ENCODE data around the gene CACNA1C. TPM values are rescaled to one million over a fixed set of nuclear protein-coding genes. Genes with fewer than 3 reads are reported as not detected.

The CACNA1C gene
- total RNA-seq, 4 donors from 2014 or later: 3.8 to 13.6 (median 5.7) TPM

DNA sequence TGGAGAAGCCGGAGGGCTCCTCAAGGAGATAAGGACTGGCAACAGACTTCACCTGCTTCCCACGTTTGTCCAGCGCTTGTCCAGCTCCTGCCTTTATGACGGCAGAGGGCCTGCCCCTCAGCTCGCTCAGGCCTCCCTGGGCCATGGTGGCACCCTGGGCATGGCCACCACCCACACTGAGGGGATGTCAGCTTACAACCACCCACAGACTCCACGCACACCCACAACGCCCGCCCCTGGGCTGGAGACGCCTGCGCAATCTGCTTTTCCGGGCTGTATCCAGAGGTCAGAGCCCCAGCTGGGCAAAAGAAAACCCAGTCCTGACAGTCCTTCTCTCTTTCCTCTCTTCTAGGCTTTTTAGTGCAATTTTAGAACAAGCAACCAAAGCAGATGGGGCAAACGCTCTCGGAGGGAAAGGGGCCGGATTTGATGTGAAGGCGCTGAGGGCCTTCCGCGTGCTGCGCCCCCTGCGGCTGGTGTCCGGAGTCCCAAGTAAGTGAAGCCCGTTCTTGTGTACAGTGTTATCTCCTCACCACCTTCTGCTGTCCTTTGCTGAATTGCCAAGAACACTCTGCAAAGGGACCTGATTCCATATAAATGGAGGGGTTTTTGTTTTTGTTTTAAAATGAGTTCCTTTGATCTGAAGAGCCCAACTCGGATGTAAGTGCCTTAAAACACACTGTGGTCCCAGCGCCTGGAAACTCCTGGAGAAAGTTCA, 404.6 kb downstream of the CACNA1C start:
- TF ChIP-seq, protein P1, sequence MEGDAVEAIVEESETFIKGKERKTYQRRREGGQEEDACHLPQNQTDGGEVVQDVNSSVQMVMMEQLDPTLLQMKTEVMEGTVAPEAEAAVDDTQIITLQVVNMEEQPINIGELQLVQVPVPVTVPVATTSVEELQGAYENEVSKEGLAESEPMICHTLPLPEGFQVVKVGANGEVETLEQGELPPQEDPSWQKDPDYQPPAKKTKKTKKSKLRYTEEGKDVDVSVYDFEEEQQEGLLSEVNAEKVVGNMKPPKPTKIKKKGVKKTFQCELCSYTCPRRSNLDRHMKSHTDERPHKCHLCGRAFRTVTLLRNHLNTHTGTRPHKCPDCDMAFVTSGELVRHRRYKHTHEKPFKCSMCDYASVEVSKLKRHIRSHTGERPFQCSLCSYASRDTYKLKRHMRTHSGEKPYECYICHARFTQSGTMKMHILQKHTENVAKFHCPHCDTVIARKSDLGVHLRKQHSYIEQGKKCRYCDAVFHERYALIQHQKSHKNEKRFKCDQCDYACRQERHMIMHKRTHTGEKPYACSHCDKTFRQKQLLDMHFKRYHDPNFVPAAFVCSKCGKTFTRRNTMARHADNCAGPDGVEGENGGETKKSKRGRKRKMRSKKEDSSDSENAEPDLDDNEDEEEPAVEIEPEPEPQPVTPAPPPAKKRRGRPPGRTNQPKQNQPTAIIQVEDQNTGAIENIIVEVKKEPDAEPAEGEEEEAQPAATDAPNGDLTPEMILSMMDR (IDR thresholded peaks at IDR 0.05): no peak
- DNase-seq (ENCODE audit: low spot score): no peak
- ATAC-seq (ENCODE audit: low FRiP score): no peak

GRCh38 chr12:2457933-2458414, 405.2 kb downstream of the CACNA1C start:
- no peak for ATAC-seq (ENCODE audit: low FRiP score)
- TF ChIP-seq, protein P1 (IDR thresholded peaks at IDR 0.05): no peak

DNA sequence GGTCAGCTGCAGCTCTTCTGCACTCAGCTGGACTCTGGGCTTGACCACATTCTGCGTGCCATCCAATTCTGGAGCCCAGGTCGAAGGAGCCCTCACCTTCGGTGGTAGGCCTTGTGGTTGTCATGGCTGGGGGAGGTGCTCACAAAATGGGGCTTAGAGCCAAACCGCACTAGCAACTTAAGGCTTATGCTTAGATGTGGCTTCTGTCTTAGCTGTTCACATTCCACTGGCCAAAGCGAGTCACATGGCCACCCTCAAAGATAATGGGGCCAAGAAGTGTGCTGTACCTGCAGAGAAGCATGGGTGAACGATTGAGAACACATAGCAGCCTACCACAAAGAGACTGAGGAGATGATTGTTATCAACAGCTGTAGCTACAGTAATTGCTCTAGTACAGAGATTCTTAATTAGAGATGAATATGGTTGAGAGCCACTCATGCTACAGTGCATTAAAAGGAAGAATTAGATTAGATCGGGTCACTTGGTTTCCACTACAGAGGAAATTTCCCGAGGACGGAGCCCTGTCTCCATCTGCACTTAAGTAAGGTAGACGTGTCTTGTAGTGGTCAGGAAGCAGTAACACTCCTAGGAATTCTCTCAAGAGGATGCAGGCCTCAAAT, 407.4 kb downstream of the CACNA1C start:
- TF ChIP-seq, protein P1 (IDR thresholded peaks at IDR 0.05): no peak
- DNase-seq (ENCODE audit: low spot score) (no peak), ATAC-seq (ENCODE audit: low FRiP score) (no peak)

More at GRCh38 chr12:2457933-2458414, 405.2 kb downstream of the CACNA1C start:
- no peak for DNase-seq (ENCODE audit: low spot score)

- DNase-seq (ENCODE audit: low spot score): no peak
- TF ChIP-seq, protein P1 (IDR thresholded peaks at IDR 0.05): no peak
- no peak for ATAC-seq (ENCODE audit: low FRiP score)
Measured at GRCh38 chr12:2461046-2461445, 408.3 kb downstream of the CACNA1C start.

DNA sequence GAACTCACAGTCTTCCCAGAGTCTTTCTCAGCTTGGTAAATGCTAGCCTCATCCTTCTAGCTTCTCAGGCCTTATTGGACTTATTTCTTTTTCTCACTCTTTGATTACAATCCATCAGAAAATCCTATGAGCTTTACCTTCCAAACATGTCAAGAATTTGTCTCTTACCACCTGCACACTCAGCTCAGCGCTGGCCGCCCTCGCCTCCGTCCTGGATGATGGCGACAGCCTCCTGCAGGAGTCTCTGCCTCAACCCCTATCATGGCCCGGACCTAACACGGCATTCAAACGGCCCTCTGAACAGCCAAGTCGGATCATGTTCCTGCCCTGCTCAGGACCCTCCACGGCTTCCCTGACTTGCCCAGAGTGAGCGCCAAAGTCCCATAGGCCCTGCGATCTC, 408.9 kb downstream of the CACNA1C start:
- ATAC-seq (ENCODE audit: low FRiP score) (no peak), DNase-seq (ENCODE audit: low spot score) (no peak)
- TF ChIP-seq, protein P1 (IDR thresholded peaks at IDR 0.05): no peak

GRCh38 chr12:2462087-2462486, 409.3 kb downstream of the CACNA1C start:
- ATAC-seq (ENCODE audit: low FRiP score) (no peak), DNase-seq (ENCODE audit: low spot score) (no peak)
- TF ChIP-seq, protein P1 (IDR thresholded peaks at IDR 0.05): no peak

DNA sequence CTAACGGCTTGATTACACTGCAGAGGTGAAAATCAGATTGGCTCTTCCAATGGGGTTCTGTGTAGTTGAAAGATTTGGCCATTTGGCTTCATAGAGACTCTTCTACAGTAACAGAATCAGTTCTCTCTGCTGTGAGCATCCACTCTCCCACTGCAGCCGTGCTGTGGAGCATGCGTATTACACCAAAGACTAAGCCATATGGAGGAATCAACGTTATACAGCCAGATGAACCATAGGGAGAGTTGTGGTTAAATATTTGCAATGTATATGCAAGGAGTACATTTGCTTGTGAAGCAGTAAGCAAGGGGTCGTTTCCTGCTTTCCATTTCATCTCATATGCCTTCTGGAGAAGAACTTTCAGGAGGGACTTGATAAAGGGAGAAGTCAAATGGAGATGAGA, 410.9 kb downstream of the CACNA1C start:
- ATAC-seq (ENCODE audit: low FRiP score): no peak
- DNase-seq (ENCODE audit: low spot score): no peak
- TF ChIP-seq, protein P1 (IDR thresholded peaks at IDR 0.05): no peak
